NOMO-1 treated with DMSO at 0.1 percent for 48 hours (cell line): ENCODE results near the gene IGF2.
A peak's percentile ranks its signal among the peaks of the same experiment; 100 is the strongest.

Experiments
- DNase-seq: peaks from one replicate; lab custom pipeline; 2025; ENCODE audit not compliant: unreplicated experiment; lab: John Stamatoyannopoulos, UW

The IGF2 gene

DNA sequence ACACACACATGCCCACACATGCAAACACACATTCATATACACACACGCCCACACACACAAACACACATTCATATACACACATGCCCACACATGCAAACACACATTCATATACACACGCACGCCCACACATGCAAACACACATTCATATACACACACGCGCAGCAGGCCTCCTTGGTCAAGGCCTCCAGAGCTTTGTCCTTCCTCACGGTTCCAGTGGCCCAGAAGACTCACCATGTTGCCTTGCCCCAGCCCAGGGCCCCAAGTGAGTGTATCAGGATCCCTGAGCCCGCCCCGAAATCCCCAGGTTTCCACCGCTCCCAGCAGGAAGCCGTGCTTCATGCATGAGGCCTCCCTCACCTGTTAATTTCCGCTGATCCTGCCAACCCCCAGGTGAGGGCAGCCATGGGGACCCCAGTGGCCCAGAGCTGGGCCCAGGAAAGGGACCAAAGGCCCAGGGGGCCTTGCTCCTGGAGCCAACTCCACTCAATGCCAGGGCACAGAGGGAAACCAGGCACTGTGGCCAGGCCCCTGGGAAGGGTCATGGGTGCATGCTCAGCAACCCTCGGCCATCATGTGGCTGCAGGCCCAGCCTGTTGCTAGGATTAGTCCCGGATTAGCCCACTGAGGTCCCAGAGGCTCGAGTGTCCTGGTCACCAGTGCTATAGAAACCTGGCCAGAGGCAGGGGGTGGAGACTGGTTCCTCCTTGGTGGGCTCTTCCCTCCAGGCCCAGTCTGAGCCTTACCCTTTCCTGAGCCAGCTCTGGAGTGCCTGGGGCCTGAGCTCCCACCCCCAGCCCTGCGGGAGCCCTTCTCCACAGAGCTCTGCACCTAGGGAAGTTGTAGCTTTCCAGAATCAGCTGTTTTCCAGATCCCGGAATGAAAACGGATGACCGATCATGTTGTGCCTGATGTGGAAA, 34.4 kb downstream of the IGF2 start:
- no peak for DNase-seq

- no peak for DNase-seq
Measured at GRCh38 chr11:2103668-2104523, 35.3 kb downstream of the IGF2 start.

DNA sequence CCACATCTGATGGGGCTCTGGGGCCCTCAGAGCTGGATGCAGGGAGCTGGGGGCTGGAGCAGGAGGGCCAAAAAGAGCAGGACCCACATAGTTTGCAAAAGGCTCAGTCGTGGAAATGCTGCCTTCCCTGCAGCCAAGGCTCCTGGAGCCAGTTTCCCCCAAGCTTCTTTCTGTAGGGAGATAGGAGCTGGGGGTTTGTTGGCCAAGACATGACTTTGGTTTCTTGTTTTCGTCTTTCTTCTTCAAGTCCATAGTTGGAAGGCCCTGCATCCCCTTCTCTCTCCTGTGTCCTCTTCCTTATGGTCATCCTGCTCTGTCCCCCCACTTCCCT, 36.3 kb downstream of the IGF2 start:
- no peak for DNase-seq

- DNase-seq: peak; percentile 28
Measured at GRCh38 chr11:2102132-2102882, 36.9 kb downstream of the IGF2 start.

GRCh38 chr11:2101171-2101675, 38.0 kb downstream of the IGF2 start:
- no peak for DNase-seq

DNA sequence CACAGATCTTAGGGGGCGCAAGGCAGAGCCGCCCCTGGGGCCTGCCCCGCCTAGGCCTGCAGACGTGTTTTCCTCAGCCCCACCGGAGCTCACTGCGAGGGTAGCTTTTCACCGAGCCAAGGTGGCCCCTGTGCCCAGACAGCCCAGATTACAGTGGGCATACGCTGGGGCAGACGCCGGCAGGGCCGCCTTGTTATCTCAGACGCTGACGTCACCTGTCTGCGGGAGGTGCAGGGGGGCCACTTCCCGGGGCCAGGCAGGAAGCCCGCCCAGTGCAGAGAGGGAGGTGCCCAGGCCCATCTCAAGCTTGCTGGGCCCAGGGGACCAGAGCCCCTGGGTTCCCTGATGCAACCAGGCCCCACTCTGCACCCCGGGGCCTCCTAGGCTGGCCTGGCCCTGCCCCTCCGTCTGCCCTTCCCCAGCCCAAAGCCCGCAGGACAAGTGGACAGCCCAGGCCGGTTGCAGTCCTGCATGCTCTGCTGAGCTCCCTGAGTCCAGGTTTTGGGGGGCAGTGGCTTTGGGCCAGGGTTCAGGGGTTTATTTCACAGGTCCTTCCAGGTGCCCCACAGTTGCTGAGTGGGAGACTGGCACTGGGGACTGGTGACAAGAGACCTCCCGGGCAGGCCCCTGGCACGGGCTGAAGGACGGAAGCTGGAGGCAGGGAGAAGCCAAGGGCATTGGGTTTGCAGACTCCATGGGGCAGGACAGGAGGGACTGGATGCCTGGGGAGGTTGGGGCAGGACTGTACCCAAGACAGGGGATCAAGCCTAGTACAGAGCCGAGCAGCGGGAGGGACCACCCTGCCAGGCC, 38.6 kb downstream of the IGF2 start:
- no peak for DNase-seq

- DNase-seq: no peak
Measured at GRCh38 chr11:2099516-2100349, 39.5 kb downstream of the IGF2 start.

DNA sequence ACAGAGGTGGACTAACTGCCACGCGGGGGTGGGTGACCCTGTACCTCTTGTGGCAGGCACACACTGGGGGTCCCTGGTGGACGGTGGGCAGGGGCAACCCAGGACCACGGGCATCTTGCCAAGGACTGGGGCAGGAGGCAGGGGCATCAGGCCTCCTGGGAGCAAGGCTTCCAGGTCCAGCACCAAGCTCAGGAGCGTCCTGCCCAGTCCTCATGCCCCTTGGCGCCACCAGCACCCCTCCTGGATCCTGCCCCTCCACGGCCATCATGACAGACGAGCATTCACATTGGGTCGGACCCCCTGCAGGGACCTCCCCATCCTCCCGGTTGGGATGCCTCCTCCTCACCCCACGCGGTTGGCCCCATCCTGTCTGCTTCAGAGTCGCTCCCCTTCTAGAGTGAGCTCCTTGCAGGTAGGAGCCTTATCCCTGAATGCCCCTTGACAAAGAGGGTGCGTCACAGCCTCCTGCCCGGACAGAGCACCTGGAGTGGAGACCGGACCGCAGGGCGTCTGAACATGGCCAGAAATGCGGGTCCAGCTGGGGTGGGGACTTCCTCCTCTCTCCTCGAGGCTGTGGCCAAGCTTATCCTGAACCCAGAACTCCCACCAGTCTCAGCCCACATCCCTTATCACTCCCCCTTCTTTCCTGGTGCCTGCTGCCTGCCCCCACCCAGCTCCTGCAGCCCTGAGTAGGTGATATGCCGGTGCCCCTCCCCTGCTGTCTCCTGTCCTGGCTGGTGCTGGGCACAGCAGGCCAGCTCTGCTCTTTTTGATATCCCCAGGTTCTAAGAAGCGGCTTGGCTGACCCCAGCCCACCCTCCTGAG, 40.3 kb downstream of the IGF2 start:
- no peak for DNase-seq

DNA sequence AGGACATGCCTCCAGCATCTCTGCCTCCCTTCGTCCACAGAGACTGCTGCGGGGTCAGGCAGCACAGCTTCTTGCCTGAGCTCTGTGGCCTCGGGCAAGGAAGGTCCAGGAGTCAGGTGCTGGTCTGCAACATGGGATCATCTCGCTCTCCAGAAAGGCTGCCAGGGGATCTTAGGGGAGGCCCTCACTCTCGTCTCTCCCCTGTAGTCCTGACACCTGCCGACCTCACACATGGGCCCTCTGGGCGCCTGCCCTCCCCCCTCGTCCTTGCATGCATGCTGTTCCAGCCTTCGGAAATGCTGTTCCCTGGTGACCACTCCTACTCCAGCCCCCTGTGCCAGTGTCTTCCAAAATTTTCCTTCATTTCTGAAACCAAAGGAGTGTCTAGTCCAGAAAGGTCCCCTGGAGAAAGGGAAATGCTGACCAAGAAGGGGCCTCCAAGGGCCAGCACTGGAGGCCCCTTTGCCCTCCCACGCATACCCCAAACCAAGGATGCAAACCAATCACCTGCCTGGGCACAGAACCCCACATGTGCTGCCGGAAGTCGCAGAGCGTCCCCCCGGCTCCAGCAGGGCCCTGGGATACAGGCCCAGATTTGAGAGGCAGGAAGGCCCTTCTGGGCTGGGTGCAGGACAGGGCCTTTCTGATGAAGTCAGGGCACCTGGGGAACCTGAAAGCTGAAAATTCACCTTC, 41.0 kb downstream of the IGF2 start:
- no peak for DNase-seq

DNA sequence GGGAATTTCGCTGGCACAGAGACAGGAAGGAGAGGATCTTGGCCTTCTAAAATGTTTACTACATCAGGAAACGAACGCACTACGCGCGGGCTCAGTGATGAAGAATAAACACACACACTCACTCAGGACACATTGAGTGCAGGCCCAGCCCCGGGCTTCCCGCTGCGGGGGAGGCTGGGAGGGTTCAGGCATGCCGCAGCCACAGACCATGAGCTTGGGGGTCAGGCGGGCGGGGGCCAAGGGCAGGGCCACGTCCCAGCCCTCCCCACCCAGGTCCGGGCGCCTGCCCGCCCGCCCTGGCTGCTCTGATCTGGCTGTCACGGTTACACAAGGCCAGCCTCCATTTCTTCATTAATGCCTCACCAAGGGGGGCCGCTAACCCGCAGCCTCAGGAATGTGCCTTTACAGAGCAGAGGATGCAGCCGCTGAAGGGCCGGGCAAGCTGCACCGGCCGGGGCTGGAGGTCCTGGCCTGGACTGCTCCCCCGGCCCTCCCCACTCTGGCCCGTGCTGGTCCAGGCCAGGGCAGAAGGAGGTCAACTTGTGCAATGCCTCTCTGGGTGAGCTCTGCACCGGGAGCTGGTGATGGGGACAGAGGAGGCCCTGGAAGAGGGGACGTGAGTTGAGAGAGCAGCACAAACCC, 41.7 kb downstream of the IGF2 start:
- DNase-seq: no peak

DNA sequence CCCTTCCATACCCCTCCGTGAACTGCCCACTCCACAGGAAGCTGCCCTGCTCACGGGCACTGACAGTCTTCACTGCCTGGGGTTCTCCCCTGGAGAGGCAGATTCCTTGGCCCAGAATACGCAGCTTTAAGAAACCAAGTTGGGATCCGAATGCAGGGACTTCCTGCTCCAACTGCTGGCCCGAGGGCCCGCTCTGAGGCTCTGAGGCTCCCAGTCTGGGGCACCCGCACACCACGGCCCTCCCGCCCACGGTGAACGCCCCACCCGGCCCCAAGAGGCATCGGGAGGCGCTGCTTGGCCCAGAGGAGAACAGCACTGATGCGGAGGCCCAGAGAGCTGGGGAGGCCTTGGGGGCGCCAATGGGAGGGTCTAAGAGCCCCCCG, 42.3 kb downstream of the IGF2 start:
- DNase-seq: no peak

GRCh38 chr11:2096011-2096918, 42.9 kb downstream of the IGF2 start:
- DNase-seq: no peak

DNA sequence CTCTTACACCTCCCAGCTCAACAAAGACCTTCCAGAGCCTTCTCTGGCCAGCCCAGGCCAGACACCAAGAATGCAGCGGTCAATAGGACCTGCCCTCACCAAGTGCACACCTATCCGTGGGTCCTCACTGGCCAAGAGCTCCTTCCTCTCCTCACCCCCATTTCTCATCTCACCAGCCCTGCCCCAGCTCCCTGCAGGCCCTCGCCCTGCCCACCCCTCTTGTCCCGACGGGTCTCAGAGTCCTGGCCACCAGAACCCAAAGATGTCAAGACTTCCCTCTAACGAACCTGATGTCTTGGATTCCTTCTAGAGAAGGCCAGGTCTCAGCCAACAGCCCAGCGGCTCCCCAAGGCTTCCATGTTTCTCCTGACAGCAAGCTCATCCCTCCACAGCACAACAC, 43.6 kb downstream of the IGF2 start:
- no peak for DNase-seq

- DNase-seq: no peak
Measured at GRCh38 chr11:2095198-2095520, 44.0 kb downstream of the IGF2 start.

GRCh38 chr11:2094354-2095197, 44.6 kb downstream of the IGF2 start:
- DNase-seq: no peak
